K562 (cell line): Measurements from ENCODE around the gene CPN2. TPM values are rescaled to one million over a fixed set of nuclear protein-coding genes. Genes with fewer than 3 reads are reported as not detected.

Experiments
- MGA ChIP-seq: fragments of 450-650 bp; IDR thresholded peaks from 2 replicates; pipeline ENCODE4 v1.6.1; 2016; ENCODE audit warnings: mild to moderate bottlenecking, moderate library complexity
- polyA plus RNA-seq, 8 experiments: library from polyadenylated mRNA; depleted of rRNA in 4 of 8; stranded (reverse) in 5 of 8; unstranded in 3 of 8; fragments of >200 nt; fragmentation: Nextera tagmentation in 2 of 8; fragmentation: Illumina TruSeq in 1 of 8; extraction: Ambion mirVana in 2 of 8; extraction: Trizol in 1 of 8; gene quantifications; 2 replicates each; pipeline versions ENCODE4 v1.2.1 to v1.2.3, GENCODE V29; 2011 to 2014; ENCODE audit warnings: inconsistent platforms in 1 of 8, missing spikeins in 1 of 8
- total RNA-seq, 7 experiments: library from RNA; depleted of rRNA in 6 of 7; stranded (reverse); fragments of >200 nt in 6 of 7; fragmentation: Illumina TruSeq in 2 of 7; extraction: Trizol in 2 of 7; gene quantifications; 2 replicates each; pipeline versions ENCODE4 v1.2.1 to v1.2.3, GENCODE V29; 2011 to 2021; ENCODE audit warnings: low replicate concordance in 1 of 7

The CPN2 gene
- total and polyA plus RNA-seq, 9 of the 15 experiments (the other 6 are each of a cell fraction or from before 2014, with no cell fraction given), result not detected

GRCh38 chr3:194315088-194315964, 35.8 kb downstream of the CPN2 start (continued):
- peak; percentile 81 for TF ChIP-seq MGA
